Activated T-helper 9 cell treated with anti-CD3 and anti-CD28 coated beads, Interleukin-2, amount 50 U/mL, for 16 hours (primary cell): Measurements from ENCODE around the gene RPGRIP1.
"Not testable (repeated sequence)": the region's sequence is repeated elsewhere in the genome, so short reads cannot be mapped to it uniquely, and the experiment has no call there.

ENCODE experiments used
- DNase-seq: peaks from one replicate; pipeline ENCODE4 v3.0.0-alpha.2; 2020; ENCODE audit warnings: low read depth

RPGRIP1 gene

DNA sequence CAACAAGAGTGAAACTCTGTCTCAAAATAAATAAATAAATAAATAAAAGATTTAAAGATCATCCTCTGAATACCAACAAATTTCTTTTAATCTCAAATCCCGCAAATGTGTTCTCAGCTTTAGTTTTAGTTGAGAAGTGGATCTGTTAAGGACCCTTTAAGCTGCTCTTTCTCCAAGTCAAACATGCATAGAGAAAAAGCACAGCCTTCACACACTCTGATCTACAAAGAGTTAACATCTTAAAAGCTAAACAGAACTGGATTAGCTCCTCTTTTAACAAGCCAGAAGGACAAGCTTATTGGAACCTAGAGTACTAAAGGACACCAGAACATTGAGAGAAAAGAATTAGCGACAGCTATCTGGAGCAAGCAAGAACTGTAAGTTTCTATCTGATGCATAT lies at the start of gene RPGRIP1:
Gene RPGRIP1 (plus strand): TSS at position 301 of the 400 bp plus-strand sequence. CDS start 7,894 bp downstream, outside the sequence.
- DNase-seq: no peak

DNA sequence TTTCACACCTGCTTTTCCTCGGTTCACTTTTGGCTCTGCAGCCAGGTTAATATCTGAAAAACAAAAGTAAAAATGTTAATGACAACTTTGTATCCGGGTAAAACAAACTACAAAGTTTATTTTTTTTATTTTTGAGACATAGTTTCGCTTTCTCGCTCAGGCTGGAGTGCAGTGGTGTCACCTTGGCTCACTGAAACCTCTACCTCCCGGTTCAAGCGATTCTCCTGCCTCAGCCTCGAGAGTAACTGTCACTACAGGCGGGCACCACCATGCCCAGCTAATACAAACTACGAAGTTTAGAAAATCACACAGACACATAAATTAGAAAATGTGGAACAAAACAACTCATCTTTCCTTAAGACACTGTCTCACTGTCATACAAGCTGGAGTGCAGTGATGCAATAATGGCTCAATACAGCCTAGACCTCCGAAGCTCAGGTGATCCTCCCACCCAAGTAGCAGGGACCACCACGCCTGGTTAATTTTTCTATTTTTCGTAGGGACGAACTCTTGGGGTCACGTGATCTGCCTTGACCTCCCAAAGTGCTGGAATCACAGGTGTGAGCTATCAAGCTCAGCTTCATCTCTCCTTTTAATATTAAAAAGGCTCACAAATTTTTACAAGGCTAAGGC lies 48.7 kb upstream of the RPGRIP1 start:
- DNase-seq: no peak

DNA sequence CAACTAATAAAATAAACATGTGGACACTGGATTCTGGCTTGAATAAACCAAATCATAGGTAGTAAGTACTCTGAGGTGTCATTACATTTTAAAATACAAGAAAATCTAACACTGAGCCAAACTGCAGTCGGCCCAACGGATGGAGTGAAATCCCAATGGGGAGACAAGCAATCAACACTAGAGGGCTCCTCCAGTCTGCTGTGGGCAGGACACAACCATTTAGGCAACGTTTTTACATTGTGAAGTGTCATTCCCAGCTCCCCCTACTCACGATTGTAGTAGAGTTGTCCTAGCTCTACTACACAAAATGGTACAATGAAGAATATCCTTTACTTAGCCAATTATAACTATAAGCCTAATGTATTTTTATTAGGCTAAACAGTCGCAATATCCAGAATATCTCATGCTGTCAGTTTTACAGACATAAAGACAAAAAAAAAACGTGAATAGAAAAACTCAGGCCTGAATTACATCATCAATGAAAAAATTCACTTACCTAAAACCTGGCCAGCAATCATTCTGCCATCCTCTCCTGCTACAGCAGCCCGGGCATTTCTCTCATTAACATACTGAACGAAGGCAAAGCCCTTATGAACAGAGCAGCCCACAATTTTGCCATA lies 46.3 kb upstream of the RPGRIP1 start:
- DNase-seq: no peak

DNA sequence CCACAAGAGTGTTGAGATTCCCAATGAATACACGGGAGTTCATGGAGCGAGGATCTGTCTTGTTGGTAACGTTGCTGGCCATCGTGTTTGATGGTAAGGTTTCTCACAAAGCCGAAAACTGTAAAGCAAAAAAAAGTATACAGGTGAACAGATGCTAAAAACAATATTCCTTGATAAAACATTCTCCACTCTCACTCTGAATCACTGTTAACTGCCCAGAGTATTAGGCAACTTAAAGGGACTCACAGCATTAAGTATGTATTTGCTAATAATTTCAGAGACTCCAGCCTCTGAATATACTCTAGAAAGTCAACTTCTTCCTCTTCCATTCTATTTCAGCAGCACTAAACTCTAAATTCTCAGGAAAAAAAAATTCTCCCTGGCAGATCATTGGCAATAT lies 45.8 kb upstream of the RPGRIP1 start:
- no peak for DNase-seq

DNA sequence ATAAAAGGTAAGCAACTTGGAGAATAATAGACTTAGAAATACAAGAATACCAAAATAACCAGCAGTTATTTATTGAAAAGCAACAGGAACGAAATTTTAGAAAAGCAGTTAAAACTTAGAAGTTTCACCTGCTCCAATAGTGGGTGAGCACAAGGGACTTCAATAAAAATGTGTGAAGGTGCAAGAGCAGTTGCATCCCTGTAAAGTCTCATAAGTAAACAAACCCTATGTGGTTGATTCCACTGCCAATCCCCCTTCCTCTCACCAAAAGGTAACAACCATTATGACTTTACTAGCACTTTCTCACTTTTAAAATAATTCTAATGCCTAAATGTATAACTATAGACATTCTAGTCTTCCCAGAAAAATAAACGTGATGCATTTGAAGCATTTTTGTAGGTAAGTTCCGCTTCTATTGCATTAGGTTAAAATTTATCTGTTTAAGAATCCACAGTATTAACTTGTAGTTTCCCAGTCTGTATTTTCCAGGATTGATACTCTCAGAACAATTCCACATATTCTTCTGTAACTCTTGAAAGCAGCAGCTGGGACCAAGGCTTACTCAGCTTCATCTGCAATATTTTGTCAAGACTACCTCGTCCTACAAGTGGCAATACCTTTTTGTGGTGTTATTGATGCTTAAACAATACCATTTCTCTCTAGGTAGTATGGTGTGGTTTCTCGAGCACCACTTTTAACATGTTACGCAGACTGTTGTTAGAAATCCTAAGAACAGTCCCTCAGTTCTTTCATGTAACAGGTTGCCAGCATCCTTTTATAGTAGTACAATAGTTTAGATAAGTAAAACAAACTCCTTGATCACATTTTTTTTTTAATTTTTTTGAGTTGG lies 42.7 kb upstream of the RPGRIP1 start:
- DNase-seq: no peak

DNA sequence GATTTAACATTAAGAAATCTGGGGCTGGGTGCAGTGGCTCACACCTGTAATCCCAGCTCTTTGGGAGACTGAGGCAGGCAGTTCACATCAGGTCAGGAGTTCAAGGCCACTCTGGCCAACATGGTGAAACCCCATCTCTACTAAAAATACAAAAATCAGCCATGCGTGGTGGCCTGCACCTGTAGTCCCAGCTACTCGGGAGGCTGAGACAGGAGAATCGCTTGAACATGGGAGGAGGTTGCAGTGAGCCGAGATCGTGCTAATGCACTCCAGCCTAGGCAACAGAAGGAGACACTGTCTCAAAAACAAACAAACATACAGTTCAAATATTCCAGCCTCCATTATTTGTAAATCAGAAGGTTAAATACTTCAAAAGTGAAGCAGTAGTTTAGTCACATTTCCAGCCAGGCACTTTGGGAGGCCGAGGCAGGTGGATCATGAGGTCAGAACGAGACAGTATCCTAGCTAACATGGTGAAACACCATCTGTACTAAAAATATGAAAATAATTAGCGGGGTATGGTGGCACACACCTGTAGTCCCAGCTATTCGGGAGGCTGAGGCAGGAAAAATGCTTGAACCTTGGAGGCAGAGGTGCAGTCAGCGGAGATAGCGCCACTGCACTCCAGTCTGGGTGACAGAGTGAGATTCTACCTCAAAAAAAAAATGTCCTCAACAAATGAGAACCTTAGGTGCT lies 40.9 kb upstream of the RPGRIP1 start:
- DNase-seq: no peak

DNA sequence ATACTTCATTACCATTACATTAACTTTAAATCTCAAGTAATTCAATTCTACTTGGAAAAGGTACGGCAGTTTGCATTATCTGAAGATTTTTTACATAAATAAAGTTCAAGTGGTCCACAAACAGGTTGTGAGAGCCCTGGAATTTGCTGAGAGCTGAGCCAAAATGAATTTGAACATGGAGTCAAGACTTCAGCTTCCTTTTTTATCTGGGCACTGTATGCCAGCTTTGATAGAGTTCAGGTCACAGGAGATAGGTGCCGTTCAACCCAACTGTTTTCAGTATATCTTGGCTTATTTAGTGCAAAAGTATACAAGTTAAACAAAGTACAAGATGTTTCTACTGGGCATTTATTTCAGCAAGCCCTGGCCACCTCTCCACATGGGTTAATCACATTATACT lies 39.5 kb upstream of the RPGRIP1 start:
- no peak for DNase-seq

DNA sequence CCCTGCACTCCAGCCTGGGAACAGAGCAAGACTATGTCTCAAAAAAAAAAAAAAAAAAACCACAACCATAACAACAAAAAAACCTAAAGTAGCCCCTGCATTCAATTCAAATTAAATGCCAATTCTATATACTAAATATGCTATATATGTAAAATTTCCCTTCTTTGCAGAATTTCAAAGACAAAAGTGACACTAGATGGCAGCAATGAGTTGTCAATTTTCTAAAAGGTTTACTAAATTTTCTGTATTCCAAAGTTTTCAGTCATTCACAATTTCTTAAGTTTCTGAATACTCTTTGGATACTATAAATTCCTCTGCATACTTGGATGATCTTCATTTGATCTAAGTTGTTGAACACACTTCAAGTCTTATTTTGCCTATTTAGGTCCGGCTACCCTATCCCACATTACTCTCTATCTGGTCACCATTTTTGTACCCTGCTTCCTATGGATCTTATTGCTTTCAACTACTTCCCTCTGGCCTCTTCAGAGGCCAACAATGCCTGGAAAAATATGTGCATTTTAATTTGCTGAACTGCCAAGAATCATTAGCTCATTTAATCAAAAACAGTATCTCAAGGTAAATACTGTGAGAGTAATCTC lies 38.6 kb upstream of the RPGRIP1 start:
- no peak for DNase-seq

DNA sequence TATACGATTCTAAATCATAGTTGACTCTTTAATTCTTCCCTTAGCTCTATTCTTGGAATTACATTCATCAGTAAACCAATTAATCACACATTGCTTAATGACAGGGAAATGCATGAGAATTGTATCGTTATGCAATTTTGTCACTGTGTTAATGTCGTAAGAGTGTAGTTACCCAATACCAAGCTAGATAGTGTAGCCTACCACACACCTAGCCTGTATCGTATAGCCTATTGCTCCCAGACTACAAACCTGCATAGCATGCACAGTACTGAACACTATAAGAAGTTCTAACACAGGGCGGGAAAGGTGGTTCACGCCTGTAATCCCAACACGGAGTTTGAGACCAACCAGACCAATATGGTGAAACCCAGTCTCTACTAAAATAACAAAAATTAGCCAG lies 35.3 kb upstream of the RPGRIP1 start:
- DNase-seq: no peak

DNA sequence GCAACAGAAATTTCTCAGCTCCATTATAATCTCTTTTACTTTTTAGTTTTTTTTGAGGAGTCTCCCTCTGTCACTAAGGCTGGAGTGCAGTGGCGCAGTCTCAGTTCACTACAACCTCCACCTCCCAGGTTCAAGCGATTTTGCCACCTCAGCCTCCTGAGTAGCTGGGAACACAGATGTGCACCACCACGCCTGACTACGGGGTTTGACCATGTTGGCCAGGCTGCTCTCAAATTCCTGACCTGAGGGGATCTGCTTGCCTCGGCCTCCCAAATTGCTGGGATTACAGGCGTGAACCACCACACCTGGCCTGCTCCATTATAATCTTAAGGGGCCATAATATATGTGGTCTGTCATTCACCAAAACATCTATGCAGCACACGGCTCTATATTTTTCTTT lies 34.1 kb upstream of the RPGRIP1 start:
- DNase-seq: no peak

DNA sequence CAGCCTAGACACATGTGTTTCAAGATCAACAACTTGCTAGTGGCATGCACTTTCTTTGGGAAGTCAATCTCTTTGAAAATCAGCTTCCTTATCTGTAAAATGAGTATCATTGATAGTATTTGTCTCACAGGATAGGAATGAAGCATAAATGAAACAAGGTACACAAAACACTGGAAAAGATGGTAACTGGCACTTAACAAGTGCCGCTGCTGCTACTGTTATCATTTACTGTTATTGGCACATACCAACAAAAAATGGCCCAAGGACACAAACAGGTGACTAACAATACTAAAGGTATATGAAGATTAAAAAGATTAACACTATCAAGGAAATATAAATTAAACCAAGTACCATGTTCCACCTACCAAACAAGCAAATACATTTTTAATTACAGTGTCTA lies 31.5 kb upstream of the RPGRIP1 start:
- no peak for DNase-seq

DNA sequence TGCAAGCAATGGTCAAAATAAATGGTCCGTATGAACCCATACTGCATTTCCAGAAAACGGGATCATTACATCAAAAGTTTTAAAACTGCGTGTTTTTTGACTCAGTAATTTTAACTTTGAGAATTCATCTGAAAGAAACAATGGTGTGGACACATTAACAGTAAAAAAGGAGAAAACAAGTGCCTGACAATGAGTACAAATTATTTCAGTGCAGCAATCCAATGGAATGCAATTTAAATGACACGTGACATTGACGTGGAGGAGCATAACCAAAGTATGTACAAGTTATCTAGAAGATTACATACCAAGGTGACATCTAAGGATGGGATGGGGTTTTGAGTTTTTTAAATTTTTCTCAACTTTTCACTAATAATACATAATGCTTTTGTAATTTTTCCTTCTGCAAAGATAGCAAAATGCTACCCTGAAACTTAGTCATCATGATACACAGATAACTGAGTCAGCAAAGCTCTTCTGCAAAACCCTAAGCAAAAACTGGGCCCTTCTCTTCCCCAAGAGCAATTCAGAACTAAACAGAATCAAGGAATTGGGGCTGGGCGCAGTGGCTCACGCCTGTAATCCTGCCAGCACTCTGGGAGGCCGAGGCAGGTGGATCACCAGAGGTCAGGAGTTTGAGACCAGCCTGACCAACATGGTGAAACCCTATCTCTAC lies 31.0 kb upstream of the RPGRIP1 start:
- DNase-seq: no peak

DNA sequence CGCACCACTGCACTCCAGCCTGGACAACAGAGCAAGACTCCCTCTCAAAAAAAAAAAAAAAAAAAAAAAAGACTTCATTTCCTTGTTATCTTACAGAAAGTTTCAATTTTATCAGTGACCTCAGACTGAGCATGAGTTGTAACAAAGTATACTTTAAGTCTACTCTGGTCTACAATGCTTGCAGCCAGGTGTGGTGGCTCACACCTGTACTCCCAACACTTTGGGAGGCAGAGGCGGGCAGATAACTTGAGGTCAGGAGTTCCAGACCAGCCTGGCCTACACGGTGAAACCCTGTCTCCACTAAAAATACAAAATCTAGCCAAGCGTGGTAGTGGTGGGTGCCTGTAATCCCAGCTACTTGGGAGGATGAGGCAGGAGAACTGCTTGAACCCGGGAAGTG lies 28.7 kb upstream of the RPGRIP1 start:
- no peak for DNase-seq

DNA sequence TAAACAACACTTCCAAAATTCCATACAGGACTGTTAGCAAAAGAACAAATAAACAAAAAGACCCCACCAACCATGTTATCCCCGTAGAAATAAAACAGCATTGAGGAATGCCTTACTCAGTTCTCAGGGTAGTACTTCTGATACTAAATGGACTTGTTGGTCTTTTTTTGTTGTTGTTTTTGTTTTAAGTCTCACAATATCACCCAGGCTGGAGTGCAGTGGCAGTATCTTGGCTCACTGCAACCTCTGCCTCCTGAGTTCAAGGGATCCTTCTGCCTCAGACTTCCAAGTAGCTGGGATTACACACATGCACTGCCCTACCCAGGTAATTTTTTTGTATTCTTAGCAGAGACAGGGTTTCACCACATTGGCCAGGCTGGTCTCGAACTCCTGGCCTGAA lies 27.7 kb upstream of the RPGRIP1 start:
- DNase-seq: no peak

DNA sequence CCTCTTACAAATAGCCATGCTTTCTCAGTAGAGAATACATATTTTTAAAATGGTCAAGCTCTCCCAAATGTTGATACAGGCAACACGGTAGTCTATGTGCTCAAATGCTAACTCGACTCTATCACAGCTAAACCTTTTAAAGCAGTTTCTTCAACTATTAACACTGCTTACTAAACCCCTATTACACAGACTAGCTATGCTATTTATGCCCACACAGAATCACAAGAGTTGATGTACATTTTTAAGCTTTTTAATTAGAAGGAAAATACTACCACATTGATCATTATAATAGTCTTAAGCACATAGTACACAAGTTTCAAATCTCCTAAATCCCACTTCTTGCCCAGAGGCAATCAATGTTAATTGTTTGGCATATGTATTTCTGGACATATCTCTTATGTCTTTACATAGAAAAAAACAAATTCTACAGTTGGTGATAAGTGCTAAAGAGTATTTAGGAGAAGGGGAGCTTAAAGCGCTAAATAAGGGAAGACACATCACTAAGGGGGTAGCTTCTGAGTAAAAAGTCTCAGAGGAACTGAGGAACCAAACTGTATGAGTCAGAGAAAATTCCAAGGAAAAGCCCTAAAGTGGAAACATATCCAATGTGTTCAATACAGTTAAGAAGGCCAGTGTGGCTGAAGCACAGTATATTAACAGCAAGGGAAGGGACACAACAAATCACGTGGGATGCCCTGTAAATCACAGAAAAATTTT lies 24.3 kb upstream of the RPGRIP1 start:
- DNase-seq: no peak

DNA sequence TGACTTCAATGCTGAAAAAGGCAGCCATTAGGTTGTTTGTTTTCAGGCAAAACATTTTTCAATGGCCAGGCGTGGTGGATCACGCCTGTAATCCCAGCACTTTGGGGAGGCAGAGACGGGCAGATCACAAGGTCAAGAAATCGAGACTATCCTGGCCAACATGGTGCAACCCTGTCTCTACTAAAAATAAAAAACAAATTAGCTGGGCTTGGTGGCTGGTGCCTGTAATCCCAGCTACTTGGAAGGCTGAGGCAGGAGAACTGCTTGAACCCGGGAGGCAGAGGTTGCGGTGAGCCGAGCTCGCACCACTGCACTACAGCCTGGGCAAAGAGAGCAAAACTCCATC lies 23.8 kb upstream of the RPGRIP1 start:
- DNase-seq: not testable (repeated sequence)

DNA sequence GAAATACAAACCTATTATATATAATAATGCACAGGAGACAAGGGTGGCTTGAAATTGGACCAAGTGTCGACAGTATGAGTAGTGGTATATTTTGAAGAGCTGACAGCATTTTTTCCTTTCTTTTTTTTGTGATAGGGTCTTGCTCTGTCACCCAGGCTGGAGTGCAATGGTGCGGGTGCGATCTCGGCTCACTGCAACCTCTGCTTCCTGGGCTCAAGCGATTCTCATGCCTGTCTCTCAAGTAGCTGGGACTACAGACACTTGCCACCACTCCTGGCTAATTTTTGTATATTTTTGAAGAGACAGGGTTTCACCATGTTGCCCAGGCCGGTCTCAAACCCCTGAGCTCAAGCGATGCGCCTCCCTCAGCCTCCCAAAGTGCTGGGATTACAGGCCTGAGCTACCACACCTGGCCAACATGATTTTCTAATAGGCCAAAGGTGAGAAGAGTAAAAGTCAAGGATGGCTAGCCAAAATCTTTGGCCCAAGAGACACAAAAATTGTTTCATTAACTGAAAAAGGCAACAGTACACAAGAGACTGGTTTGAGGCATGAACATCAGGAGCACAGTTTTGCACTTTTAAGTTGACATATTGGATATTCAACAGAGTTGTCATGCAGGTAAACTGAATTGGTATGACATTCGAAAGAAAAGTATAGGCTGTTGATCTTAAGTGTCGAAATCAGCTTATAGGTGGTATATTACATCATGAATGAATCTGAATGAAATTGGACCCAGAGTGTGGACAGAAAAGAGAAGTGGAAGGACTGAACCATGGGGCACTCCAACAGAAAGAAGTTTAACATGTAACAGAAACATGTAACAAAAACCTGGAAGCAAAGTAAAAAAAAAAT lies 23.1 kb upstream of the RPGRIP1 start:
- no peak for DNase-seq

DNA sequence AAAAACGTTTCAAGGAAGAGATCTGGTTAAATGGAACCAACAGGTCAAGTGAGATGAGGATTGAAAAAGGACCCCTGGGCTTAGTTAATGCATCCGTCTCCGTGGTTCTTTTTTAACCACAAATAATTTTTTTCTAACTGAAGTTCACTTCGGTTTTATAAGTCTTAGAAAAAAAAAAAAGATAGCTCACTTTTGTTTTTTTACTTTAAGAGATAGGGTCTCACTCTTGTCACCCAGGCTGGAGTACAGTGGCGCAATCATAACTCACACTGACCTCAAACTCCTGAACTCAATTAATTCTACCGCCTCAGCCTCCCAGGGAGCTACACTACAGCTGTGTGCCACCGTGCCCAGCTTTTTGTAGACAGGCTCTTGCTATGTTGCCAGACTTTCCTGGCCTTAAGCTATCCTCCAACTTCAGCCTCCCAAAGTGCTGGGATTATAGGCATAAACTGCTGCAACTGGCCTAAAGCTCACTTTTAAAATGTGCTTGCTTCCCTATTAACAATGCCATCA lies 22.4 kb upstream of the RPGRIP1 start:
- DNase-seq: no peak

DNA sequence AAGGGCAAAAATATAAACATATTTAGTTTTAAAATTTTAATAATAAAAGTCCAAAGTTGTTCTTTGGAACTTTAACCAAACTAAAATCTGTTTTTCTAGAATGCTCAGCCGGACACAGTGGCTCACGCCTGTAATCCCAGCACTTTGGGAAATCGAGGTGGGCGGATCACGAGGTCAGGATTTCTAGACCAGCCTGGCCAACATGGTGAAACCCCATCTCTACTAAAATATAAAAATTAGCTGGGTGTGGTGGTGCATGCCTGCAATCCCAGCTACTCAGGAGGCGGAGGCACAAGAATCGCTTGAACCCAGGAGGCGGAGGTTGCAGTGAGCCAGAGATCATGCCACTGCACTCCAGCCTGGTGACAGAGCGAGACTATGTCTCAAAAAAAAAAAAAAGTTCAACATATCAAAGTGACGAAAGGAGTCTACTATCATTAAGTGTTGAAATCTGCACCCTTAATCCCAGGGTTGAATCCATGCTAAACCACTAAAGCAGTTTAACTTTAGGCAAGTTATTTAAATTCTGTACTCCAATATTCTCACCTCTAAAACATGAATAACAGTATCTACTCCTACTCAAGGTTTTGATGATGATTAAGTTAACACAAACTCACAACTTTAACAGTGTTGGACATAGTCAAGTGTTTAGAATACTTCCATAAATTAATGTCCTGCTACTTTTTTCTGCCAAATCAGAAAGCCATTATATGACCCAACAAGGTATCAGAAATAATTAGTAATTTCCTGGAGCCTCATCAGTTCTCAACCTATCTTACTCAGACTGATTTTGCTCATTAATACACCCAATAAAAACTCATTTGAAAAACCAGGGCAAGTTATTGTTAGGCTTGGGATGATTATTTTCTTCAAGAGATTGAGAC lies 21.6 kb upstream of the RPGRIP1 start:
- DNase-seq: no peak
